NCI-H2107 treated with DMSO at 0.1 percent for 48 hours (cell line): ENCODE data around the gene C10orf53.

Source experiments
- DNase-seq: peaks from one replicate; lab custom pipeline; 2025; ENCODE audit not compliant: unreplicated experiment; lab: John Stamatoyannopoulos, UW

The C10orf53 gene

DNA sequence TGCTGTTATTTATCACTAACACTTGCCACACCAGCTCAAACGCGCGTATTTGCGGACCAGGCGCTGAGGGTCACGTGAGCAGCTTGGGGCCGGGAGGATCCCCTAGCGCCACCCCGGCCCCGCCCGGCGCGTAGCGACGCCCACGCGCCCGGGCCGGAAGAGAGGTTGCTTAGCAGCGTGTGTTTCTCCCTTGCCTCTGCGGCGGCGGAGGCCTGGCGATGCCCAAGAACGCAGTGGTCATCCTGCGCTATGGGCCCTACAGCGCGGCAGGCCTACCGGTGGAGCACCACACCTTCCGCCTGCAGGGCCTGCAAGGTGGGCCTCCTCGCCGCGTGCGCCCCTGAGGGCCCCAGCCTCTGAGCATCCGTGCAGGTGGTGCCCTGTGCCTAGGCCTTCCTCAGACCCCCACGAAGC is at the start of gene C10orf53:
Gene C10orf53 (plus strand): TSS at position 172 of the 414 bp plus-strand sequence. CDS start 47 bp downstream, at position 219.
- DNase-seq = no peak

- no peak for DNase-seq
Measured at GRCh38 chr10:49631975-49632374, 47.5 kb upstream of the C10orf53 start.

GRCh38 chr10:49632406-49633317 is 46.8 kb upstream of the C10orf53 start:
- DNase-seq = no peak

DNA sequence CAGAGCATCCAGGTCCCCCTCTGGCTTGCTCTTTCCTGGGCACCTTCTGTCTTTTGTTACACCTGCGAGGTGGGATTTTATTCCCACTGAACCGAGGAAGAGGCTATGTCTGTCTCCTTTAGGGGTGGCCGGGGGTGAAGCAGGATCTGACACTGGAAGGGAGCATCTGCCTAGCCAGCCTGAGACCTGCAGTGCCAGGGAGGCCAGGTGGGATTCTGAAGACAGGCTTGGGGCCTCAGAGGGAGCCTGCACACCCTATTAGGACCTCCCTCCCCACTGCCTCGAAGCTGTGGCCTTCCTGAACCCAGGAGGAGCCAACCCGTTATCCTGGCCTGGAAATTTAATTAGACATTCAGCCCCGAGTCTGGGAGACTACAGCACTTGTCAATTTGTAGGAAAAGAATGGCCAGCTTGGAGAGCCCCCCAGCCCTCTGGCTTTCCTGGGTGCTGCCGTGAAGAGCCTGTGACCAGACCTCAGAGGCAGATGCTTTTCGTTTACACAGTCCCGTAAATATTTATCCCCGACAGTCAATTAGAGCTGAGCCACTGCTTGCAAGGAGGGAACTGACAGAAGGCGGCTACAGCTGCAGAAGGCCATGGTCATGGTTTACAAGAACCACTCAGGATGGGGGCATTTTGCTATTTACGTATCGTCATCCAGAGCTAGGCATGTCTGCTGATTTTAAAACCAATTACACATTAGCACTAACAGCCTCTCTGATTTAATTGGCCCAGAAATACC is 46.0 kb upstream of the C10orf53 start:
- DNase-seq = no peak

DNA sequence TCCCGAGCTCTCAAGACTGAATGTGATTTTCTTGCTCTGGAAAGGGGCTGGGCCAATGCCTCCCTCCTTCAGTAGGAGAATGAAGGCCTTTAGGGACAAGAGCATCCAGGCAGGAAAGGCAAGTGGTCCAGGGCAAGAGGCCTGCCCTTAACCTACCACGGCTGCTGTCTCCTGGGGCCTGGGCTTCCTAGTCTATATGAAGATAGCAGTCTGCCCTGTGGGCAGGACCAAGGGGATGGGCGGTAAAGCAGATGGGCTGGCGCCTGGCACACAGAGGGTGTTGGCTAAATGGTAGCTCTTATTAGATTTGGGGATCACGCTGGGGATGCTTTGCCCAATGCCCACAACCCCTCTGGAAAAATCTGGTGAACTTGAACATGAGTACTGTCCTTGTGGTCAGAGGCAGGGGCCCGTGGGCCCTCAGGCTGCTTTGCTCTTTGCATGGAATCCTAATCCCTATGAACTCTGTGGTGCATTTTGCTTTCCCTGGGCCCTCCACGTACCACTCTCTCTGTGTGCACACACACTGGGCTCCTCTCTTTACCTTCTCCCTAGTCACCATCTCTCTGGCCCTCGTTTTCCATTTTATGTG is 45.3 kb upstream of the C10orf53 start:
- DNase-seq = no peak

GRCh38 chr10:49642311-49642710 is 37.1 kb upstream of the C10orf53 start:
- DNase-seq = no peak

GRCh38 chr10:49643241-49644034 is 36.0 kb upstream of the C10orf53 start:
- no peak for DNase-seq

DNA sequence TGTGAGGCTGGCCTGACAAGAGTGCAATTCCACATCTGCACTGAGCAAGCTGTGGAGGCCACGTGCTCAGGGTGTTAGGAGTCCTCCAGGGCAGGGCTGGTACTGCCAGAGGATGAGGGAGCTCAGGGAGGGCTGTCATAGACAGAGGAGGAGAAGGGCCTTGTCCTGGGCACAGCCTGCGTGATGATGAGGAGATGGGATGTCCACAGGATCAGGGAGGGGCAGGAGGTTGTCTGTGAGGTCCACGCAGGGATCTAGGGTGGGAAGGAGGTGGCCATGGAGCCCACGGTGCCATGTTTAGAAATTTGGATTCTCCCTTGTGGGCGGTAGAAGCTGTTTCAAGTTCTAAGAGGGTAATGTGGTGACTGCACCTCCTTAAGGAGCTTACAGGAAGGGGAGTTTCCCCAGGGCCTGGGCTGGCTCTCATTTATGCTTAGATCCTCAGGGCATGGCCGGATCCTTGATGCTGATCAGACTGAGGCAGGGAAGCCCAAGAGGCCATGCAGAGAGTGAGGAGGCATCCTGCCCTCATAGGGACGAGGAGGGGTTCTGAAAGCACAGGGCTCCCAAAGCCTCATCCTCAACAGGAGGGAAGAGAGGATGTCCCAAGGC is 35.3 kb upstream of the C10orf53 start:
- no peak for DNase-seq

GRCh38 chr10:49645417-49645816 is 34.0 kb upstream of the C10orf53 start:
- DNase-seq = no peak

GRCh38 chr10:49645871-49646870 is 33.3 kb upstream of the C10orf53 start:
- DNase-seq = no peak

DNA sequence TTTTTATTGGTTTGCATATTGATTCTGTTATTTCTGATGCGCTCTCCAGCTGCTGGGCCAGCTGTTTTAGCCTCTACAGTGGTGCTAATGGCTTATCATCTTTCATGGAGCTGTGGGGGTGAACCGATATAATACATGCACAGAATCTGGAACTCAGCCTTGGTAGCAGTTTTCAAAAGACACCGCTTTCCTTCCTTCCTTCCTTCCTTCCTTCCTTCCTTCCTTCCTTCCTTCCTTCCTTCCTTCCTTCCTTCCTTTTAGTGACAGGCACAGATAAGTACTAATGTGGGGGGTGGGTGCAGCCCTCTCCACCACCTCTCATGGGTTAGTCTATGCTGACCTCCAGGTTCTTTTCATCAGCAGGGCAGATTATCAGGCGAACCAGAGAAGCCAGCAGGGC is 31.9 kb upstream of the C10orf53 start:
- DNase-seq = no peak

GRCh38 chr10:49647985-49648795 is 31.3 kb upstream of the C10orf53 start:
- DNase-seq = no peak

DNA sequence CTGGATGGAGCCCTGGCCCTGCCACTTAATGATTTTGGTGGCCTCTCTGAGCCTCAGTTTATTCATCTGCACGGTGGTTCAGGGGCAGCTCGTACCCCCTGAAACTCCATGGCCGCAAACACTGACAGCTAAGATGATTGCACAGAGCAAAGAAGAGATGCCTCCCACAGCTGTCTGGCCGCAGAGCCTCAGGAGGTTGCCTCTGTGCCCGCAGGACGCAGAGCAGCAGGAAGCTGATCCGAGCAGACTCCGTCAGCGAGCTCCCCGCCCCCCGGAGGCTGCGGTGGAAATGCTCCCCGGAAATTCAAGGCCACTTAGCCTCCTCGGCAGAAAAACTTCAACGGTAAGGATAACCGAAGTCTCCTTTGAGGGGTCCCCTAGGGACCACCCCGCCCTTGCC is 30.2 kb upstream of the C10orf53 start:
- no peak for DNase-seq

- DNase-seq = no peak
Measured at GRCh38 chr10:49649936-49650723, 29.3 kb upstream of the C10orf53 start.

- DNase-seq = no peak
Measured at GRCh38 chr10:49650724-49651034, 28.8 kb upstream of the C10orf53 start.

DNA sequence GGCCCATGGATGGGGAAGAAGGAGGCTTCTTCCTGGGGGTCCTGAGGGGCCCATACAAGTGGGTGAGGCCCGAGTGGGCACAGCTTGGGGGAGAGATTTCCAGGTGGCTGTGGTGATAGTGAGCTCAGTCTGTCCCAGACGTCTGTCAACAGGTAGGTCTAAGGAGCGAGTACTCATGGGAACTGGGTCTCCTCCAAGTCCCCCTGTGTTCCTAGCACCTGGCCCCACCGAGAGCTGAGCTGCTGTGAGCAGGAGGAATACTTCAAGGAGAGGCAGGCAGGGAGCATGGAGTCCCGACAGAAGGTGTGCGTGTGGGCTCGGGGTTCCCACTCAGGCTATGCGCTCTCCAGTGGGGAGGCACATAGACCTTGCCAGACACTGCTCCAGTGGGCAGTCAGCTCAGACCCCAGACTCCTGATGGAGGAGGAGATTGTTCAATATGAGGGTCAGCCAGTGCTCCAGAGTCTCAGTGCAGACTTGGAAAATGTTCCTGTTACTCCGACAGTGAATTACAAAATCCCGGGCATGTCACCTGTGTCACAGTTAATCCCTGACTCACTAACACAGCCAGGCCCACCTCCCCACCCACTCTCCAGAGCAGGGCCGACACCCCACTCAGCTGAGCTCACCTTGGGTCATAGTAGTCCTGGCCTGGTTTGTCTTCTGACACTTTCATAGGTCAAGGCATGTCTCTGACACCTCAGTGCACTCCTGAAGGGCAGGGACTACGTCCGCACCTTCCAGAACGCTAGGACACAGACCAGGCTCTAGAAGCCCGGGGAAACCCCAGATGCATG is 28.2 kb upstream of the C10orf53 start:
- DNase-seq = no peak

DNA sequence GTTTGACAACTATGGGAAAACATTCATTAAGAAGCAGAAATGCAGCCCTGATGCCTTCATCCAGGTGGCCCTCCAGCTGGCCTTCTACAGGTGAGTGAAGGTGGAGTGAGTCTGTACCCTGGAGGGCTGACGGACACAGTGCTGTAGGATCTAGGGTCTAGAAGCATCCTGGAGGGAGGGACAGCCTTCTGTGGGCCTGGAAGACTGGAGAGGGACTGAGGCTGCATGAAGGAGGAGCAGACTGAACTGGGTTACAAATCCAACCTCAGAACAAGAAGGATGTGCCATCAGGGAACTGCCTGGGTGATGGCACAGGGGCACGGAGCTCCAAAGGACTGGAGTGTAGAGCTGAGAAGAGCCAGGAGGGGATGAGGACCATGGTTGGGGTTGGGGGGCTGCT is 27.5 kb upstream of the C10orf53 start:
- no peak for DNase-seq
